Chondrocyte (in vitro differentiated cells): Measurements from ENCODE around the gene SNAPC2. TPM values are rescaled to one million over a fixed set of nuclear protein-coding genes. Genes with fewer than 3 reads are reported as not detected.
A peak's percentile ranks its signal among the peaks of the same experiment; 100 is the strongest.
"Not testable (repeated sequence)": the region's sequence is repeated elsewhere in the genome, so short reads cannot be mapped to it uniquely, and the experiment has no call there.

Source experiments
- DNase-seq: peaks from one replicate; pipeline ENCODE4 v3.0.0; 2021; ENCODE audit warnings: mixed read lengths, low spot score
- H3K27ac Mint-ChIP-seq: one replicate; pipeline ENCODE4 v1.8.0; 2021; ENCODE audit warnings: mild to moderate bottlenecking, moderate library complexity, mixed read lengths; ENCODE audit not compliant: unreplicated experiment
- H3K27me3 Mint-ChIP-seq: 2 replicates; pipeline ENCODE4 v1.8.0; 2021; ENCODE audit warnings: low read depth, mixed read lengths
- H3K36me3 Mint-ChIP-seq: 2 replicates; pipeline ENCODE4 v1.8.0; 2021; ENCODE audit warnings: low read depth, mixed read lengths
- H3K4me1 Mint-ChIP-seq: 2 replicates; pipeline ENCODE4 v1.8.0; 2021; ENCODE audit warnings: low read depth, mild to moderate bottlenecking, mixed read lengths
- H3K4me3 Mint-ChIP-seq: one replicate; pipeline ENCODE4 v1.8.0; 2021; ENCODE audit warnings: mild to moderate bottlenecking, moderate library complexity, mixed read lengths; ENCODE audit not compliant: unreplicated experiment
- H3K9me3 Mint-ChIP-seq: 2 replicates; pipeline ENCODE4 v1.8.0; 2021; ENCODE audit warnings: low read depth, mixed read lengths
- CTCF ChIP-seq: fragments of 200-600 bp; sonication (generic); IDR thresholded peaks from 2 replicates; pipeline ENCODE4 v1.5.0; 2021; ENCODE audit warnings: antibody characterized with exemption, mild to moderate bottlenecking, moderate library complexity
- total RNA-seq: library from RNA; stranded (reverse); gene quantifications from 3 replicates; pipeline ENCODE4 v1.2.1, GENCODE V29; 2021

Gene SNAPC2
- total RNA-seq, 1 donor from 2014 or later, result 27.9 TPM

DNA sequence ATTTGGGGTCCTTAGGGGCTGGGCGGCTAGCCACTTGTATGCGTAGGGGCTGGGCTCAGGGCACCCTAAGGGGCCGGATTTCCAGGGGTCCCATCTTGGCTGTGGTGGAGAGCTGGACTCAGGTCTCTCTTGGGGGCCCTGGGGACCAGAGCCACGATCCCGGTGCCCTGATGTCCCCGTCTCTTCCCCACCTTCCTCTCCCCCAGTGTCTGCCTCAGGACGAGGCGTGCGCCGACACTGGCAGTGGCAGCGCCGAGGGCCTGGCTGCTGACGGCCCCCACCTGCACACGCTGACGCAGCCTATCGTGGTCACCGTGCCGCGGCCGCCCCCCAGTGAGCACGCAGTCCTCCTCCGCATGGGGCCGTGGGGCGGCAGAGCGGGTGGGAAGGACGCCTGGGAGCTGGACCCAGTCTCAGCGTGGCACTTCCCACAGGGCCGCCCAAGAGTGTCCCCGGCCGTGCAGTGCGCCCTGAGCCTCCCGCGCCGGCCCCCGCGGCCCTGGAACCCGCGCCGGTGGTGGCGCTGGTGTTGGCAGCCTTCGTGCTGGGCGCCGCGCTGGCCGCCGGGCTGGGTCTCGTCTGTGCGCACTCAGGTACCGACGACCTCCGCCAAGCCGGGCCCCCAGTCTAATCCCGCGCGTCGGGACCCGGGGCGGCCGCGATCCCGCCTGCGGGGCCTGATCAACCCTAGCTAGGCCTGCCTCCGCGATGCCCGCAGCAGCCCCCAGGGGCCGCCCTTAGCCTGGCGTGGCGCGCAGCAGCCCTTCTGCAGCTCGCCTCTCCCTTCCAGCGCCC lies 2.7 kb upstream of the SNAPC2 start:
- Mint-ChIP-seq H3K36me3 (peaks cover 4% of the 10 kb centered on the region), H3K27me3 (no peaks in the 10 kb centered on the region), H3K4me3 (peak overlapping the region; percentile 74), H3K4me1 (peaks cover 40% of the 10 kb centered on the region), H3K27ac (peak overlapping the region; percentile 81), H3K9me3 (no peaks in the 10 kb centered on the region)
- DNase-seq, result peak; percentile 87
- TF ChIP-seq CTCF, result peak; percentile 80

DNA sequence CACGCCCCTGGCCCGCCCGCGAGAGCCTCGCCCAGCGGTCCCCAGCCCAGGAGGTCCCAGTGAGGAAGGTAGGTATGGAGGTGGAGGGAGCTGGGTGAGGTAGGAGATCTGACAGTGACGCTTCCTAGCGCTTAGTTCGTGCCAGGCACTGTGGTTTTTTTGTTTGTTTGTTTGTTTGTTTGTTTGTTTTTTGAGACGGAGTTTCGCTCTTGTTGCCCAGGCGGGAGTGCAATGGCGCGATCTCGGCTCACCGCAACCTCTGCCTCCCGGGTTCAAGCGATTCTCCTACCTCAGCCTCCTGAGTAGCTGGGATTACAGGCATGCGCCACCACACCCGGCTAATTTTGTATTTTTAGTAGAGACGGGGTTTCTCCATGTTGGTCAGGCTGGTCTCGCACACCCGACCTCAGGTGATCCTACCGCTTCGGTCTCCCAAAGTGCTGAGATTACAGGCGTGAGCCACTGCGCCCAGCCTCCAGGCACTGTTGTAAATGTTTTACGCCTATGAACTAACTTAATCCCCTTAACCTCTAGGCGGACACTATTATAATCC lies 2.0 kb upstream of the SNAPC2 start:
- TF ChIP-seq CTCF, result peak; percentile 4
- not testable (repeated sequence) for DNase-seq, H3K36me3 Mint-ChIP-seq, H3K9me3 Mint-ChIP-seq, H3K27ac Mint-ChIP-seq, H3K27me3 Mint-ChIP-seq
- H3K4me3 Mint-ChIP-seq, result peak overlapping the region; percentile 62
- peaks cover 42% of the 10 kb centered on the region for H3K4me1 Mint-ChIP-seq

DNA sequence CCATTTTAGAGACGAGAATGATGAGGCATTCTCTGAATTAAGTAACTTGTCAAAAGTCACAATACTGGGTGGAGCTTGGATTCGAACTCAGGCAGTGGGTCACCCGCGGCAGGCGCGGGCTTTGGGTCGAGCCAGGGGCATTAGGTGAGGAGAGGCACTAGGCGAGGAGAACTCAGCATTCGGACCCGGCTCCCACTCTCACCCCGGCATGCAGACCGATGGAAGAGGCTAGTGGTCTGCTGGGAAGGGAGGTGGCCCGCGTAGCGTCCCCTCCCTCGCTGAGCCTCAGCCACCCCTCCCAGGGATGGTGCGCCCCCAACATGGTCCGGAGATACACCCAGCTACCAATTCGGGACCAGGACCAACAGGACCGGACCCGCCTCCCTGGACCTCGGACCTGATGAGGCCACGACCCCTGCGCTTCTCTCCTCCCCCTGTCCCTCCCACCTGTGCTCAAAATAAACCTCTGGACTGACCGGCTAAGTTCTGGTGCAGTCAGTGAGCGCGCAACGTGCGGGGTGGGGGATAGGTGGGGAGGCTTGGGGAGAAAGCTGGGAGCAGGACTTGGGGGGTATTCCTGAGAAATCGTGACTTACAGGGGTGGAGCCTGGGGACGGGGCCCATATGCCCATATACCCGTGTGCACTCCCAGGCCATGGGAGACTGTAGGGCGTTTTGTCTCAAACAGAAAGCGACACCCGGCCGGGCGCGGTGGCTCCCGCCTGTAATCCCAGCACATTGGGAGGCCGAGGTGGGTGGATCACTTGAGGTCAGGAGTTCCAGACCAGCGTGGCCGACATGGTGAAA lies 1.3 kb upstream of the SNAPC2 start:
- H3K36me3 Mint-ChIP-seq, result no peaks in the 10 kb centered on the region
- DNase-seq, result peak; percentile 95
- no peaks in the 10 kb centered on the region for H3K9me3 Mint-ChIP-seq
- no peak for TF ChIP-seq CTCF
- H3K27me3 Mint-ChIP-seq, result no peaks in the 10 kb centered on the region
- peak overlapping the region; percentile 82 for H3K4me3 Mint-ChIP-seq
- no peak overlapping the region for H3K27ac Mint-ChIP-seq
- H3K4me1 Mint-ChIP-seq, result peaks cover 45% of the 10 kb centered on the region

- Mint-ChIP-seq H3K27ac (peak overlapping the region; percentile 95), H3K9me3 (no peaks in the 10 kb centered on the region), H3K4me1 (peaks cover 44% of the 10 kb centered on the region), H3K36me3 (no peaks in the 10 kb centered on the region), H3K4me3 (peak overlapping the region; percentile 82), H3K27me3 (no peaks in the 10 kb centered on the region)
- no peak for TF ChIP-seq CTCF
- peak; percentile 98 for DNase-seq
Observed at GRCh38 chr19:7920519-7921301, 572 bp downstream of the SNAPC2 start.
